Stimulated activated CD4-positive, alpha-beta T cell treated with anti-CD3 and anti-CD28 coated beads, Interleukin-12 subunit alpha, Interleukin-12 subunit beta, amount 100 ng/mL, for 48 hours (primary cell): ENCODE results near the gene HSPA9.

Source experiments
- DNase-seq, 3 donors: peaks; one replicate each; pipeline ENCODE4 v3.0.0-alpha.2; 2020; ENCODE audit warnings: low read depth in 2 of 3, low spot score in 1 of 3

The HSPA9 gene

DNA sequence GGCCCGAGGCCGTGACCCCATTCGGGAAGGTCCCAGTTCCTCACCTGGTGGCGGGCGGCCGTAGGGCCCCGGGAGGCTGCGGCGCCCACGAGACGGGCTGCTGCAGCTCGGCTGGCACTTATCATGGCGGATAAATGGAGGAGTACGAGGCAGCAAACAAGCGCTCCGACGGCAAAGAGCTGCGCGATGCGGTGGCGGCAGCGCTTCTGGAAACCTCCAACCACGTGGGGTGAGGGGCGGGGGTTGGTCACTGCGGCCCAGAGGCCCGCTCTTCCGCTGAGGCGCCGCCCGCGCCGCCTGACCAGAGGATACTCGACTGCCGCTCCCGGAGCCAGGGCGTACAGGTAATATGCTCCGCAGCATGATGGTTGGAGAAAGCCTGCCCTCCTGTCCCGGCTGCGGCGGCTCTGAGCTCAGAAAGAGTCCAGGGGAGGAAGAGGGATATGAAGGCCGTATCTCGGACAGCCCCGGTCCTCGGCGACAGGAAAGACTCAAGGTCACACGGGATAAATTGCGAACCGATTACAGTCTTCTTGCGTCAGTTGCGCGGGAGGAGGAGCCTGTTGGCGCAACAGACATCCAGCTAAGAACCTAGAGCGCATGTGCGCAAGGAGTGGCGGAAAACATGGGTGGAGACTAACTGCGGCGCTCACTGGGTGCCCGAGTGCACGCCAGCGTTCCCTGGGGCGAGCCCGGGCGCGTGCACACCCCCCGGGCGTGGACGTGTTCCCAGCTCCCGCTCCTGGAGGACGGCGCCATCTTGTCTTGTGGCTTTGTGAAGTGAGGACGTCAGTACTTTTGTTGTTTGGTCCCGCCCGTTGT is at the start of gene HSPA9:
Gene HSPA9 (minus strand): TSS at position 208 of the 822 bp plus-strand sequence. CDS start 83 bp downstream, at position 125.
- DNase-seq = peak; percentile 93 to 97 (median 96)

GRCh38 chr5:138623053-138623452 is 47.9 kb upstream of the HSPA9 start:
- DNase-seq = no peak

DNA sequence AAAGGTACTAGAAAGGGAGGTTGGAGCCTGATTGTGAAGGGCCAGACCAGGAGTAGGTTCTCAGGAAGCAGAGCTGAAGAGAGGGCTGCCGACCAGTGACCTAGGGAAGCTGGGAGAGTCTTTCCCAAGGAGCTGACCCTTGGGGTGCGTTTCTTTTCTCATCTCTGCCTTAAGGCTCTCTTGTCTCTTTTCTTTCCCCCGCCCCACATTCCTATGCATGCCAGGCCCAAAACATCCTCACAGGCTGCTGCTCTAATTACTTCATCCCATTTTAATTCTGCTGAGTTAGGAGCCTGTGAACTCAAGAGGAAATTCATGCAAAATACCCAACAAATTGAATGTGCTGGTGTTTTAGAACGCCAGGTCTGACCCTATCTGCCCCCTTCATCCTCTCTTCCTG is 46.9 kb upstream of the HSPA9 start:
- no peak for DNase-seq

- DNase-seq = no peak
These were observed 45.5 kb upstream of the HSPA9 start for GRCh38 chr5:138620663-138621224.

DNA sequence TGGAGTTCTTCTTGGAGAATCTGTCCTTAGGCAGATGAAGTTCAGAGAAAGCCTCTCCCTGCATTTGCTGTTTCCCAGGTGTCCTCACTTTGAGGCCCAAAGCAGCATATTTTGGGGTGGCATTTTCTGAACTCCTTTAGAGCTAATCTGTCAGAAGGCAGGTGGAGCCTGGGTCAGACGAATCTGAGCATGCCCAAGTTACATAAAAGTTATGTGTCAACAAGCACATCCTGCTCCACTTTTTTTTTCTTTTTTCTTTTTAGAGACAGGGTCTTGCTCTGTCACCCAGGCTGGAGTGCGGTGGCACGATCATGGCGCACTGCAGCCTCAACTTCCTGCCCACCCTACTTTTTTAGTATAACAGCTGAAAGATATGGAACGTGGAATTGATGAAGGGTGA is 41.3 kb upstream of the HSPA9 start:
- DNase-seq = no peak

GRCh38 chr5:138615461-138615860 is 40.3 kb upstream of the HSPA9 start:
- DNase-seq = no peak

DNA sequence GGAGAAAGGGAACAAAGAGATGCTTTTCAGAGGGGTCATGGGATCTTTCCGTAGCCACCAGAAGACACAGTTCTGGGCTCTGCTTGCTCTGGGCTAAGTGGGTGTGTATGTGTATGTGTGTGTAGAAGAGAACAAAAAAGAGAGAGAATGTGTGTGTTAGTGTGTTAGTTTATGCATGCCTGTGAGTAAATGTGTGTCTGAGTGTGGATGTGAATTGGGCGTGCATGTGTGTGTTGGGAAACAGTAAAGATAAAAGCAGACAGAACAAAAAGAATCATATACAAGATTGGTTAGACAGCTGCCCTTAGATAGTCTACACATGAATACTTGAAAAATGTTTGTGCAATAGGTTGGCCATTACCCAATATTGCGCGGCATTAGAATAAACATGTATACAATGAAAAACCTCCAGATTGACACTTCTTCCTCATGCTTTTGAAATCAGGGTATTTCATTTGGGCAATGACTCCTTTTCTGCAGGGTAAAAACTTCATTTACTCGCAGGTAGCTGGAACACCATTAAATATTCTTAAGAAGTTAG is 36.5 kb upstream of the HSPA9 start:
- DNase-seq = no peak

GRCh38 chr5:138610918-138611677 is 35.9 kb upstream of the HSPA9 start:
- no peak for DNase-seq

GRCh38 chr5:138610415-138610917 is 35.3 kb upstream of the HSPA9 start:
- no peak for DNase-seq

- DNase-seq = no peak
These were observed 31.3 kb upstream of the HSPA9 start for GRCh38 chr5:138606378-138607064.

DNA sequence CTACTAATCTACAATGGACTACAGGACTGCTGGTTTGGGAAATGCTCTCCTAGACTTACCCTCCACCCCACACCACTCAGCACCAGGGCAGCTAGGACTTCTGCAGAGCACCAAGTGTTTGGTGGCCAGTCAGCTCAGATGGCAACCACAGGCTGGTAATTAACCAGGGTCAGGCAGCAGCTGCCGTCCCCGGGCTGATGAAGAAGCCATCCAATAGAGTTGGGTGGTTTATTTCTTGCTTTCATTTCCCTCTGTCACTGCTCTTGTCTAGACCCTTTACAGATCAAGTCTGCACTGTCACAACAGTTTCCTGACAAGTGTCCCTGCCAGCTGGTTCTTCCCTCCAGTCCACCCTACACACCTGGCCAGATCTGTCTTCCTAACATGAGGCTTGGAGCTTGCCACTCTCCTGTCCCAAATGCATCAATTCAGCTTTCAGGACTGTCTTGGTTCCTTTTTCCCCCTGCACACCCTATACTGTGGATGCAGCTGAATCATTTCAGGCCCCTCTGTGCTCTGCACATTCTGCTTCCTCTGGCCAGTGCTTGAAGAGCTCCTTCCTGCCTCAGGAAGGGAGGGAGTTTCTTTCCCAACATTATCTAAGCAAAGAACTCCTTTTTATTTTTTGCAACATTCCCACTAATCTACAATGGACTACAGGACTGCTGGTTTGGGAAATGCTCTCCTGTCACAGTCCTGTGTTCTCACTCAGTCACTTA is 30.2 kb upstream of the HSPA9 start:
- no peak for DNase-seq

DNA sequence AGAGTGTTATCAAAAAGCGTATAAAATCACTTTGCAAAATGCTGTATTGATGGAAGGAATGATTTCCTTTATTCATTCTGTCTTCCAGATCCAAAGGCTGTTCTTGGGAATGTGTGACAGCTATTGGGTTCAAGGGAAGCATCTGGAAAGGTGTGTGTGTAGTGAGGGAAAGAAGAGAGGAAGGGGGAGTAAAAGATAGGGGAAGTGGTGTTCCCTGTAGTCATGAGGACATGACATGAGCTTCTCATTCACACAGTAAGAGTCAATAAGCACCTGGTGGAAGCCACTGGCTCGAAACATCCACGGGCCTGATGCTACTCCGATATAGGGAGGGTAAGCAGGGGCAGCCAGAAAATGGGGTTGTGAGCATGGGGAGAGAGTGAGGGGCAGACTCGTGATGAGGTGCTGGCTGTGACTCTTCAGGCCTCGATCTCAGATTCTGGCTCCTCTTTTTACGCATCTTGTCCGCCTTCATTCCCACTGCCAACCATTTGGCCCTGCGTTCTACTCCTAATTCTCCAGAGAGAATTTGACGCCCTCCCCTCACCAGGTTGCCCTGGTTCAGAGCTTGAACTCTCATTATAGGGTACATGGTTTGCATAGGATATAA is 29.1 kb upstream of the HSPA9 start:
- no peak for DNase-seq

- DNase-seq = peak in 2 of 3 donors; percentile 22 to 31
These were observed 28.2 kb upstream of the HSPA9 start for GRCh38 chr5:138603249-138603920.

DNA sequence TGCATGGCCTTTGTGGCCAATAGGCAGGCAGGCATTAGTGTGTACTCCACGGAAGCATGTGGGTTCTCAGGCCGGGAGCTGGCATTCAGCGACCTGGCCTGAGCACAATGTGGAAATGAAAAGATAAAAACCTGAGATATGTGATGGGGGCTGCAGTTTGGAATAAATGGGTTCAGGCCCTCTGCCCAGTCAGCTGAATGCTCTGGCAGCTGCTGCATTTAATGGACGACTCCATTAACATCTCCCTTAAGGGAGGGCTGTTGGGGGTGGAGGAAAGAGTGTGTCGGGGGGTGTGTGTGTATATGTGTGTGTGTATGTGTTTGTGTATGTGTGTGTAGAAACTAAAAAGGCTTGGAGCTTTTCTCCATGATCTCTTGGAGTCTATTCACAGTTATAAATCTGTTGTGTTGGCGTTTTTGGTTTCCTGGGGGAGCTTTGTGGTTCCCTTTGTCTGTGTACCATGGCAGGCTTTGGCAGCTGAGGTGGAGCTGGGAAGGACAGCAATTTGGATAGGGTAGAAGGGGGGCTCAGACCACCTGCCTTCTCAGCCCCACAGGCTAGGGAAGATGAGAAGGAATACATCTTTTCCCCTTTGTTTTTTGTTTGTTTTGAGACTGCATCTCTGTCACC is 27.3 kb upstream of the HSPA9 start:
- no peak for DNase-seq

GRCh38 chr5:138601444-138601843 is 26.2 kb upstream of the HSPA9 start:
- DNase-seq = no peak

DNA sequence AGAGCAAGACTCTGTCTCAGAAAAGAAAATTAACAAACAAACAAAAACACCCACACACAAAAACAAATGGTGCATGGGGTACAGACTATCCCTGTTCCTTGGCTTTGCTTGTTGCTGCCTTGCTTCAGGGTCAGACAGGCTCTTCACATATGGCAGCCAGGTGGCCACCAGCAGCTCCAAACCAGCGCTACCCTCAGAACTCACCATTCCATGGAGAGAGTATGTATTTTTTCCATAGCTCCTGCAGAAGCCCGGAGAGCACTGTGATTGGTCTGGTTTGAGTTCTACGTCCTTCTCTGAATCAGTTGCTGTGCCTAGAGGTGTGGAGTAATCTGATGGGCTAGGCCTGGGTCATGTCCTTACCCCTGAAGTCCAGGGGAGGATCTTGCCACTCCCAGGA is 25.2 kb upstream of the HSPA9 start:
- DNase-seq = no peak

DNA sequence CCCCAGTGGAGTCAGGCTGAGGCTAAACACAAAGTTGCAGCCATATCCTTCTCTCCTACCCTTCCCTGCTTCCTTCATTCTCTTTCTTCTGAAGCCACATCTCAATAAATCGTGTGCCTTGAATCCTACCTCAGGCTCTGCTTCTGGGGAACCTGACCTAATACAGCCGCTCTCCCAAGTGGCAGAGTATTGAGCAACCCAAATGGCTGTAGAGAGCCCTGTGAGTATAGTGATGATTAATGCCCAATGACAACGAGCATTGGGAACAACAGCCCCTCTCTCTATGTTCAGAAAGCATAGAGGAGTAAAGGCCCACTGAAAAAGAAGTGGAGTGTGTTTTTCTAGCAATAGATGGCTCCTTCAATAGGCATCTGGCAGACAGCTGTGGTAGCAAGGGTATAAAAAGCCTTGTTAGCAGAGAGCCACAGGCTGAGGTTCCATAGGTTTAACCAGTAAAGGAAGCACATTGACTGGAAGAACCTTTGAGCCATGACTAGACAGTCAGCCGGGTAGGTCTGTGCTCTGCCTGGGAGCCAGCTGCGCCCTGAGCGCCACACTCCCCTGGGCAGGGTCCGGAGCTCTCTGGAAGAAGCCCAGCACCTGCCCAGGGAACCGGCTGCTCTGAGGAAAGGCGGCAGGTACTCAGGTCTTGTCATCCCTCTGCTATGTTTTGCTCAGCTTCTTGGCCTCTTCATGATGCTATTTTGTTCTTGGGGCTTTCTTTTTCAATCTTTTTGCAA is 22.6 kb upstream of the HSPA9 start:
- DNase-seq = no peak
